H9 (cell line): ENCODE measurements around the gene PFN1. TPM values are rescaled to one million over a fixed set of nuclear protein-coding genes. Genes with fewer than 3 reads are reported as not detected.

Source experiments
- DNase-seq: peaks from one replicate; pipeline ENCODE4 v3.0.0-alpha.2; 2017
- H2AFZ ChIP-seq: one replicate; pipeline ENCODE4 v1.6.1; 2013; ENCODE audit warnings: mild to moderate bottlenecking, low read length, control low read depth, moderate library complexity
- H2AK5ac ChIP-seq: 2 replicates; pipeline ENCODE4 v1.6.1; 2013; ENCODE audit warnings: low read length, control low read depth, mixed read lengths; ENCODE audit not compliant: insufficient read length
- H2BK120ac ChIP-seq: one replicate; pipeline ENCODE4 v1.6.1; 2013; ENCODE audit warnings: low read depth, mild to moderate bottlenecking, low read length, control low read depth, inconsistent platforms; ENCODE audit not compliant: poor library complexity, severe bottlenecking
- H2BK12ac ChIP-seq: 2 replicates; pipeline ENCODE4 v1.6.1; 2013; ENCODE audit warnings: low read length, control low read depth, mixed read lengths, low read depth; ENCODE audit not compliant: insufficient read length
- H2BK15ac ChIP-seq: 2 replicates; pipeline ENCODE4 v1.6.1; 2013; ENCODE audit warnings: low read depth, low read length, control low read depth
- H2BK20ac ChIP-seq: one replicate; pipeline ENCODE4 v1.6.1; 2013; ENCODE audit warnings: low read depth, mild to moderate bottlenecking, low read length, control low read depth, inconsistent platforms; ENCODE audit not compliant: poor library complexity, severe bottlenecking
- H2BK5ac ChIP-seq: 2 replicates; pipeline ENCODE4 v1.6.1; 2013; ENCODE audit warnings: low read length, control low read depth, mixed read lengths; ENCODE audit not compliant: insufficient read length
- H3K14ac ChIP-seq: 2 replicates; pipeline ENCODE4 v1.6.1; 2013; ENCODE audit warnings: low read length, control low read depth; ENCODE audit not compliant: insufficient read depth
- H3K18ac ChIP-seq: 2 replicates; pipeline ENCODE4 v1.6.1; 2013; ENCODE audit warnings: low read depth, mild to moderate bottlenecking, mixed read lengths, low read length, control low read depth; ENCODE audit not compliant: insufficient read length
- H3K23ac ChIP-seq: 2 replicates; pipeline ENCODE4 v1.6.1; 2013; ENCODE audit warnings: low read length, control low read depth, mixed read lengths, low read depth; ENCODE audit not compliant: insufficient read length
- H3K23me2 ChIP-seq: 2 replicates; pipeline ENCODE4 v1.6.1; 2013; ENCODE audit warnings: low read depth, mild to moderate bottlenecking, mixed read lengths, low read length, control low read depth; ENCODE audit not compliant: insufficient read length, poor library complexity, severe bottlenecking
- H3K27ac ChIP-seq: 2 replicates; pipeline ENCODE4 v1.5.1; 2013; ENCODE audit warnings: low read length, control low read depth, mixed read lengths, low read depth; ENCODE audit not compliant: insufficient read length
- H3K27me3 ChIP-seq: 2 replicates; pipeline ENCODE4 v1.6.1; 2013; ENCODE audit warnings: low read length, control low read depth, inconsistent platforms; ENCODE audit not compliant: insufficient read depth
- H3K4ac ChIP-seq: 2 replicates; pipeline ENCODE4 v1.6.1; 2013; ENCODE audit warnings: low read depth, mild to moderate bottlenecking, control low read depth, inconsistent platforms, low read length, moderate library complexity
- H3K4me1 ChIP-seq: 2 replicates; pipeline ENCODE4 v1.6.1; 2013; ENCODE audit warnings: low read length, control low read depth, inconsistent platforms; ENCODE audit not compliant: insufficient read depth
- H3K4me2 ChIP-seq: 2 replicates; pipeline ENCODE4 v1.6.1; 2013; ENCODE audit warnings: low read length, control low read depth, mixed read lengths; ENCODE audit not compliant: insufficient read length, insufficient read depth
- H3K56ac ChIP-seq: 2 replicates; pipeline ENCODE4 v1.6.1; 2013; ENCODE audit warnings: low read depth, mild to moderate bottlenecking, mixed read lengths, low read length, control low read depth; ENCODE audit not compliant: insufficient read length
- H3K79me1 ChIP-seq: 2 replicates; pipeline ENCODE4 v1.6.1; 2013; ENCODE audit warnings: low read depth, mild to moderate bottlenecking, moderate library complexity, low read length, control low read depth, inconsistent platforms; ENCODE audit not compliant: insufficient read depth, poor library complexity, severe bottlenecking
- H3K79me2 ChIP-seq: 2 replicates; pipeline ENCODE4 v1.6.1; 2013; ENCODE audit warnings: low read length, control low read depth, inconsistent platforms; ENCODE audit not compliant: insufficient read depth
- H3K9ac ChIP-seq: 2 replicates; pipeline ENCODE4 v1.6.1; 2013; ENCODE audit warnings: low read length, control low read depth, mixed read lengths; ENCODE audit not compliant: insufficient read length; ENCODE audit errors: extremely low read depth
- H3K9me3 ChIP-seq: one replicate; pipeline ENCODE4 v1.6.1; 2013; ENCODE audit warnings: low read depth, low read length, inconsistent platforms; ENCODE audit not compliant: control insufficient read depth
- H3T11ph ChIP-seq: one replicate; pipeline ENCODE4 v1.6.1; 2013; ENCODE audit warnings: mild to moderate bottlenecking, low read length, control low read depth, inconsistent platforms
- H4K20me1 ChIP-seq: one replicate; pipeline ENCODE4 v1.6.1; 2013; ENCODE audit not compliant: control insufficient read depth, insufficient read length, insufficient read depth
- H4K5ac ChIP-seq: 2 replicates; pipeline ENCODE4 v1.6.1; 2013; ENCODE audit warnings: low read depth, mild to moderate bottlenecking, mixed read lengths, low read length, control low read depth; ENCODE audit not compliant: insufficient read length
- H4K8ac ChIP-seq: replicated peaks from 2 replicates; pipeline ENCODE4 v1.6.1; 2013; ENCODE audit warnings: low read length, control low read depth, mixed read lengths, low read depth; ENCODE audit not compliant: insufficient read length
- H4K91ac ChIP-seq: 2 replicates; pipeline ENCODE4 v1.6.1; 2013; ENCODE audit warnings: low read depth, mild to moderate bottlenecking, moderate library complexity, mixed read lengths, low read length, control low read depth; ENCODE audit not compliant: insufficient read length
- H3K27ac Mint-ChIP-seq, 3 experiments: 2 replicates in 2 of 3; 3 replicates in 1 of 3; pipeline ENCODE4 v1.8.0; 2020 to 2021; ENCODE audit warnings: mixed read lengths in 3 of 3, mild to moderate bottlenecking in 1 of 3, moderate library complexity in 1 of 3
- H3K27me3 Mint-ChIP-seq: 2 replicates; pipeline ENCODE4 v1.8.0; 2021; ENCODE audit warnings: low read depth, mild to moderate bottlenecking, moderate library complexity, mixed read lengths
- H3K36me3 Mint-ChIP-seq, 3 experiments: 2 replicates in 2 of 3; 3 replicates in 1 of 3; pipeline ENCODE4 v1.8.0; 2020 to 2021; ENCODE audit warnings: low read depth in 3 of 3, mixed read lengths in 3 of 3; ENCODE audit not compliant: insufficient read depth in 1 of 3
- H3K4me1 Mint-ChIP-seq, 2 experiments: 2 replicates each; pipeline ENCODE4 v1.8.0; 2020; ENCODE audit warnings: mixed read lengths in 2 of 2
- H3K4me3 Mint-ChIP-seq, 2 experiments: 2 replicates in 1 of 2; 3 replicates in 1 of 2; pipeline ENCODE4 v1.8.0; 2020 to 2021; ENCODE audit warnings: mild to moderate bottlenecking in 2 of 2, mixed read lengths in 2 of 2, moderate library complexity in 1 of 2
- H3K9me3 Mint-ChIP-seq, 2 experiments: 2 replicates in 1 of 2; 3 replicates in 1 of 2; pipeline ENCODE4 v1.8.0; 2020; ENCODE audit warnings: mild to moderate bottlenecking in 2 of 2, mixed read lengths in 2 of 2, moderate library complexity in 1 of 2
- CTCF ChIP-seq: fragments of 200-600 bp; sonication (generic); conservative IDR thresholded peaks from 3 replicates; pipeline ENCODE4 v1.8.0; 2021; ENCODE audit warnings: antibody characterized with exemption, mild to moderate bottlenecking
- WGBS: extraction: QIAGEN DNeasy Blood & Tissue Kit; methylation state at CpG from one replicate; pipeline ENCODE4 v1.1.7; 2013; ENCODE audit warnings: missing lambda C conversion rate, low lambda C conversion rate, mixed read lengths; ENCODE audit not compliant: insufficient read length; ENCODE audit errors: extremely low coverage; 5-methylcytosine and 5-hydroxymethylcytosine counted together
- total RNA-seq: library from RNA; stranded (reverse); gene quantifications from 2 replicates; pipeline ENCODE4 v1.2.1, GENCODE V29; 2021

PFN1 gene
- total RNA-seq, 1 experiment from 2014 or later = 1,149 TPM

- no peak overlapping the region for H3K4ac ChIP-seq
Measured at GRCh38 chr17:4982305-4982704, 34.0 kb upstream of the PFN1 start.

More at GRCh38 chr17:4982305-4982704, 34.0 kb upstream of the PFN1 start:
- Histone ChIP-seq H3K9me3 (no peaks in the 10 kb centered on the region), H2BK5ac (no peak overlapping the region), H2AFZ (no peak overlapping the region), H2BK120ac (no peak overlapping the region), H3K9ac (no peak overlapping the region), H3K79me1 (no peaks in the 10 kb centered on the region), H3K23me2 (peaks cover 7% of the 10 kb centered on the region), H4K91ac (no peak overlapping the region), H4K8ac (no peak overlapping the region), H3K27me3 (peaks cover 12% of the 10 kb centered on the region; the same call in 1 of the 2 replicates), H3K27ac (no peak overlapping the region), H3K4me2 (no peak overlapping the region), H4K20me1 (no peaks in the 10 kb centered on the region), H2BK20ac (no peak overlapping the region), H3K4me1 (peaks cover 4% of the 10 kb centered on the region; the same call in 1 of the 2 replicates), H2AK5ac (no peak overlapping the region), H3T11ph (no peak overlapping the region), H2BK15ac (no peak overlapping the region), H3K79me2 (no peaks in the 10 kb centered on the region), H3K14ac (no peak overlapping the region), H2BK12ac (no peak overlapping the region), H4K5ac (no peak overlapping the region), H3K23ac (no peak overlapping the region), H3K56ac (no peak overlapping the region), H3K18ac (no peak overlapping the region)
- H3K4me1 Mint-ChIP-seq = peaks cover 15 to 16% of the 10 kb centered on the region in 2 experiments
- TF ChIP-seq CTCF = no peak
- H3K4me3 Mint-ChIP-seq = no peak overlapping the region
- no CpG with 5 or more reads among the region's 5 CpGs for WGBS
- H3K27ac Mint-ChIP-seq = peak overlapping the region in 1 of 3 experiments; percentile 32; a peak in 1 of 7 replicates
- H3K36me3 Mint-ChIP-seq = peaks cover 0 to 26% (median 4%) of the 10 kb centered on the region in 3 experiments; a peak in 3 of 7 replicates
- no peaks in the 10 kb centered on the region for H3K9me3 Mint-ChIP-seq
- H3K27me3 Mint-ChIP-seq = peaks cover 71% of the 10 kb centered on the region
- DNase-seq = no peak
